NCI-H1436 treated with DMSO at 0.1 percent for 48 hours (cell line): Measurements from ENCODE around the gene PRDM5.

ENCODE experiments used
- DNase-seq: peaks from one replicate; lab custom pipeline; 2025; lab: John Stamatoyannopoulos, UW

PRDM5 gene

GRCh38 chr4:120903419-120903818 is 19.1 kb downstream of the PRDM5 start:
- DNase-seq: no peak

GRCh38 chr4:120902925-120903324 is 19.6 kb downstream of the PRDM5 start:
- no peak for DNase-seq

GRCh38 chr4:120901731-120902130 is 20.8 kb downstream of the PRDM5 start:
- no peak for DNase-seq

- no peak for DNase-seq
Measured at GRCh38 chr4:120897981-120898719, 24.4 kb downstream of the PRDM5 start.

- no peak for DNase-seq
Measured at GRCh38 chr4:120895554-120895953, 27.0 kb downstream of the PRDM5 start.

DNA sequence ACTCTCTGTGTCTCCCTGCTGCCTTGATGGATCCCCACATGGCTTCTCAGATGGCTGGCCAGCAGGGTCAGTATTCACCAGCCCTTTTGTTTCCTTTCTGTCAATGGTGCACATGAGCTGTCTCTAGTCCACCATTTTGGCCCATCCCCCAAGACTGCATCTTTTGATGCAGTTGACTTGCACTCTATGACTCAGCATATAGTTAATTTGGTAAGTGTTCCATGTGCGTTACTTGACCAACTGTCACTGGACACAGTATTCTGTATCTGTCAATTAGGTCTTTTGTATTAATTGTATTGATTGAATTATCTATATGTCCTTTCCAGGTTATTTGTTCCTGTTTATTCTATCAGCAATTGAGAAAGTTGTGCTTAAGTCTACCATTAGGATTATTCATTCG is 29.2 kb downstream of the PRDM5 start:
- no peak for DNase-seq

DNA sequence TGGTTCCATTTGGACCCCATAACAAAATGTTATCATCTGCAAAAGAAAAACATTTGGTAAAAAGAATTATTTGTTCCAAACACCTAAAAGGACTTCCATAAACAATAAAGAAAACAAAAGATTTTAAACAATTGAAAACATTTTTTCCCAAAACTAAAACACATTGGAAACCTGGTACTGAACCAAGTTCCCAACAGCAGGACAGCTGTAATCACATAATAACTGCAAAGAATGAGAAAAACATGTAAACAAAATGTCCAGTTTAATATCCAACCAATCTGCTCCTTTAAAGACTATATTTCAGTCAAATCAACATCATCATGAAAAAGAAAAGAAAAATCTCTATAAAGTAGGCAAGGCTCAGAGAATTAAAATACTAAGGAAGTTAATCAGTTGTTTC is 36.3 kb downstream of the PRDM5 start:
- no peak for DNase-seq

DNA sequence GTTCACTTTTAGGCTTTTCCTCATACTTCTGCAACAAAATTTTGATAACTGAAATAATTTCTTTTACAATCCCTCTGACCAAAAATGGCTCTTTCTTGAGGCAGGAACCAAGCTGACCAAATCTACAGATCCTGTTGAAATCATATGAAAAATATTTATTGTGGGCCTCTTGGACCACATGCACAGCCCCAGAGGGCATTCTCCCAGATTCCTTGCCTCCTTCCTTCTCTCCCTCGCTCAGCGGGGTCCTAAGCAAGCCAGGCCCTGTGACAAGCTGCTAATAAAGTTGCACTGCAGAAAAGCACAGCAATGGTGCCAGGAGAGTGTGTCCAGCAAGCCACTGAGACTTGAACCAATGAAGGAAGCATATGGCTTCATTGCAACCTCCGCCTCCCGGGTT is 40.7 kb downstream of the PRDM5 start:
- DNase-seq: no peak

DNA sequence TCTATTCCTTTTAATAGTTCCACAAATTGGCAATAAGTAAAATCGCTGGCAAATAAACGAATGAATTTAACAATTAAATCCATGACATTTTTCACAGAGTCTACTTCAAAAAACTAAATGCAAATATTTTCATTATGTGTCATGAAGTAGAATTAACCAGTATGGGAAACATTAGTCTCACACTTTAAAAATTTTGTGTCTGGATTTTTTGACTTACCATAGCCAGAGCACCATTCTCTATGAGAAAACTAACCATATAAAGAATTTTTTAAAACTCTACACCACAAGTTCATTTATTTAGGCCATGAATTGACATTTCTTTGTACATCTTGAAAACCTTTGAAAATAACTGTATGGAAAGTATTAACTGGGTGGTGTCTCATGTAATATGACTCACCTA is 41.2 kb downstream of the PRDM5 start:
- no peak for DNase-seq

- no peak for DNase-seq
Measured at GRCh38 chr4:120877021-120877420, 45.5 kb downstream of the PRDM5 start.

DNA sequence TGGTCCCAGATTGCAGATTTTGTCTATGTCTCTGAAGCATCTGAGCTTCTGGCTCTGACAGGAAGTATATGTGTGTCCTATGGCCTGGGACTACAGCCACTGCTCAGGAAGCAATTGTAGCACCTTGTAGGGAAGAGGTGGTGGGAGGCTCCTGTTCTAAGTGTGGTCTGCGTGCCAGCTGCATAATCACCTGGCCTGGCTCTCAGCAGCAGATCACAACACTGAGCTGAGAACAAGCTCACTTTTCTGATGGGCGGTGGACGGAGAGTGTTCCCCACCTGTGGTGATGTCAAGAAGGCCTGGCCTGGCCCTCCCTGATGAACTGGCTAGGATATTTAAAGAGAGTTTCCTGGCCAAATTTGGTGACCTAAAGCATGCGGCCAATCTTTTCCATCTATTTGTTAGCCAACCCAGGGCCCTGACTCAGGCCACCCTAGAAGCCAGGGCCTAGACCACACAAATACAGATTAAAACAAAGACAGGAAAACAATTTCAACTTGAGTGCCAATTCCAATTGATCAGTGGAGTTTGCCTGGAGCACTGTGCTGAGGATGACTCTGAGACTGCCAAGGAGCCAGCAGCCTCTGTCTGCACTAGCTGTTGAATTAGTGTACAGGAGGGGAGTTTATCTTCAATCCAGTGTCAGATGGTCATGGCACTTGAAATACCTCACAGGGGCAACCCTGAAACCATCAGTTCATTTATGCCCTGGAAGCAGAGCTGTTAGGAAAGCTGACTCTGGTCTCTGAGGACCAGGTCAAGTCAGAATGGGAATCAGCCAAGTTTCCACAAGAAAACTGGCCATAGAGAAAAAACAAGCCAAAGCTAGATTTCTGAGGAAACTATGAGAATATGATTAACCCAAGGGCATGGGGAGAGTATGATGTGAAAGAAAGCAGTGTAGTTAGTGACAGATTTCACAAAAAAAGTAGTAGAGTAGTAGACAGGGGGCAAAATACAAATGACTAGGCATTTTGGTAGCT is 47.4 kb downstream of the PRDM5 start:
- no peak for DNase-seq

DNA sequence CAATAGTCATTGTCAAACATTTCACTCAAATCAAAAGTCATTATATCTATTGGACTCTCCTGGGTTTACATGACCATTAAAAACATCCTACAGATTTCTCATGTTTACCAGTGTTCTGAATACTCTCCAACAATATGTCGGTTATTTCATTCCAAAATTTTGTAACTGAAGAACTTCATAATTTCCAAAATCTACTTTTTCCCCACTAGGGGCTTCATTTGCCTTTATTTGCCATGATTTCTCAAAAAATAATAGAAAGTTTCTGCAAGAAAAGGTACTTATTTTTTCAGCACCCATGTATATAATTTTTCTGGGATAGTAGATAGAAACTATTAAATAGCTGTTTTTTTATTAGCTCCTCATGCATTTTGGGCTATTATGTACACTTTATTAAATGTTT is 49.0 kb downstream of the PRDM5 start:
- DNase-seq: no peak

- no peak for DNase-seq
Measured at GRCh38 chr4:120871173-120871572, 51.4 kb downstream of the PRDM5 start.

DNA sequence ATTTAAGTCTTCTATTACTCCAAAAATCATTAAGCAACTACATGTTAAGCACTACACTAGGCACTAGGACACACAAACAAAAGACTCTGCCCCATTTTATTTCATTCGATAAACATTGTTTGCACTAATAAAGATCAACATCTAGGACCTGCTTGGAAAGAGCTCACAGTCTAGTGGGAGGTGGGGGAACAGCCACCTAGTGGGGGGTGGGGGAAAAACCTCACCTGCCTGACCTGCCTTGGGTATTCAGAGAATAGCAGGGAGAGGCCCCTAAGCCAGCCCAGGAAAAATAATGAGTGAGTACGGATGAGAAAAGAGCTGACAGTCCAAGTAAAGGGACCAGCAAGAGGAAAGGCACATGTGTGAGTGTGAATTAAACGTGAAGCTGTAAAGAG is 52.2 kb downstream of the PRDM5 start:
- no peak for DNase-seq

GRCh38 chr4:120869613-120870278 is 52.8 kb downstream of the PRDM5 start:
- DNase-seq: no peak

GRCh38 chr4:120867506-120867905 is 55.0 kb downstream of the PRDM5 start:
- DNase-seq: no peak

GRCh38 chr4:120865985-120866384 is 56.5 kb downstream of the PRDM5 start:
- no peak for DNase-seq

DNA sequence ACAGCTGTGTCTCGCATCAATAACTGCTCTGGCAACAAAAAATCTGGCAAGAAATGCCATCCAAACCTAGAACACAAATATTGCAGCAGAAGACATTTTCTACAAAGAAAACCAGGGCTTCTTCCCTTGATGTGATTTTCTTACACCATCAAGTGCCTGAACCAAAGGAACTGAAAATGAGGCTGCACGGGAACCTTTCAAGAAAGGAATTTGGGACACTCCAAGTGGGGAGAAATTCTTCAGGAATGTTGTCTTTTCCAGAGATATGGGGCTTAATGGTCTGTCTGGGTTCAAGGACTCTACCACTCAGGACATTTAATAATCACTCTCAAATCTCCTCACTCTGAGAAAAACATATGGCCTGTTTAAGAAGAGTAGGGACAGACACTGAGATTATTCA is 57.6 kb downstream of the PRDM5 start:
- no peak for DNase-seq

DNA sequence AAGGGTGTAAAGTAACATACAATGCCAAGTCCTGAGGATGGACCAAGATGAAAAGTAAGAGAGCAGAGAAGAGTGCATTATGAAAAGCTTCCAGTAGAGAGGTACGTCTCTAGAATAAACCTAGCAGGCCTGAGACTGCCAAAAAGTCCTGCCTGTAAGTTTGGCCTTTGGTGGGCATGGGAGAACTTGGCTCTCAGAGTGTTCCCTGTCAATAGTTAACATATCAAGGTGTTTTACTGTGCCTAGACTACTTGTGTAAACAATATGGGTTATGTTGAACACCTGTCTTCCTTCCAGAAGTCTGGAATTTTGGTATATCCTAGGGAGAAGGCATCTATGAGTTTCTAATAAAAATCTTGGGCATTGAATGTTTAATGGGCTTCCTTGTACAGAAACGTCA is 60.1 kb downstream of the PRDM5 start:
- DNase-seq: no peak

DNA sequence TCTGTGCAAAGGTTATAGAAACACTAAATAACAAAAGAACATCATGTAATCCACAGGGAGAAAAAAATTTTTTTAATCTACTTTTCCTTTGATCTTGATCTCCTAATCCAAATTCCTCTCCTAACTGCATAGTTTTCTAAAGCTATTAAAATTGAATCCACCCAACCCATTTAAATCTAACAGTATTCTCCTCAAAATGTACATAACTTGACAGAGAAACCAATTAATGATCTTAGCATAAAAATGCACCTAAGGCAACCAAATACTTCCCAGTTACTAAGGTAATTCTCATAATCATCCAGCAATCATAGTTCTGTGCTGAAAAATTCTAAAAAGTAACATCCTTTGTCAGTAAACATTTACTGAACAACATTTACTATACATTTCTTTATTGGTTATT is 60.7 kb downstream of the PRDM5 start:
- DNase-seq: no peak

DNA sequence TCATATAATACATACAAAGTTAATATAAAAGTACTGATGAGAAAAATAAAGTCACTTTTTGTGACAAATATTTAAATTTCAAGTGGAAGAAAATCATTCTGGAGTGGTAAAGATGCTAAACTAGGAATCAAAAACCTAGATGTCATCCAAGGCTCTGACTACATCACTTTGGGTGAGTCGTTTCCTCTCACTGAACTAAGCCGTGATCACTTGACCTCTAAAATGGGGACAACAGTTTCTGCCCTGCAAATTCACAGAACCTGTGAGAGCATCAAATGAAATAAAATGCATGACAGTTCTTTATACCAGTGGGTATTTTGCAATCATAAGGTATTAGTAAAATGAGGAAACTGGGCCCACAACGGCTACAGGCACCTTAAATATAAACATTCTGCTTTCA is 63.8 kb downstream of the PRDM5 start:
- DNase-seq: no peak

DNA sequence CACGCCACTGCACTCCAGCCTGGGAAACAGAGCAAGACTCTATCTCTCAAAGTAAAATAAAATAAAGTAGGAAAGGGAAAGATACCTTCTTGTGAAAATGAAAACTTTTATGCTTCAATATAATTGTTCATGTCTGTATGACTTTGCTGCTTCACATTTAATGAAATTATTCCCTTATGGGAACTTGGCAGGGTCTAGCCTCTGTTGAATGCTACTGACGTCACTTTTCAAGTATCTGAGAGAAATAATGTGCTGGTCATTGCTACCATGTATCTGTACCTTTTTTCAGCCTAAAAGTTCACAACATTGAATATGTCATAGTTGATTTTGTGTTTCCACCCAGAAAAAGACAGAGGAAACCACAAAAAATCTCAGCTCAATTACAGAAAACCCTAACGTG is 65.2 kb downstream of the PRDM5 start:
- DNase-seq: no peak

GRCh38 chr4:120856294-120856693 is 66.2 kb downstream of the PRDM5 start:
- no peak for DNase-seq
